GM23248 (cell line): ENCODE measurements around the gene HOXA6.

Source experiments
- EZH2 ChIP-seq: fragments of 200-600 bp; sonication (generic); IDR thresholded peaks from 2 replicates; pipeline ENCODE4 v1.6.1; 2018; ENCODE audit warnings: antibody characterized with exemption, mild to moderate bottlenecking; ENCODE audit not compliant: insufficient read depth, poor library complexity, severe bottlenecking
- EZH2phosphoT487 ChIP-seq: fragments of 200-600 bp; sonication (generic); IDR thresholded peaks from 2 replicates; pipeline ENCODE4 v1.6.1; 2018; ENCODE audit warnings: antibody characterized with exemption, moderate library complexity, mild to moderate bottlenecking, low read depth; ENCODE audit not compliant: insufficient read depth

- TF ChIP-seq EZH2phosphoT487 (no peak), EZH2 (no peak)
These were observed 46.2 kb downstream of the HOXA6 start for GRCh38 chr7:27101171-27101956.
